Cardiac muscle cell (in vitro differentiated cells and primary cell): Measurements from ENCODE around the gene ZNF587B. TPM values are rescaled to one million over a fixed set of nuclear protein-coding genes. Genes with fewer than 3 reads are reported as not detected.
A peak's percentile ranks its signal among the peaks of the same experiment; 100 is the strongest.
"Not testable (repeated sequence)": the region's sequence is repeated elsewhere in the genome, so short reads cannot be mapped to it uniquely, and the experiment has no call there.

ENCODE experiments used
- DNase-seq, 2 donors: peaks; one replicate each; pipeline versions ENCODE4 v3.0.0 to v3.0.0-alpha.2; 2010 to 2017; ENCODE audit warnings: low read depth in 1 of 2, low spot score in 1 of 2
- H3K27ac ChIP-seq: fragments of 200-600 bp; sonication (generic); 2 replicates; pipeline ENCODE4 v1.5.1; 2016
- H3K27me3 ChIP-seq: fragments of 200-600 bp; sonication (generic); 2 replicates; pipeline ENCODE4 v1.6.0; 2016; ENCODE audit warnings: control low read depth
- H3K36me3 ChIP-seq: fragments of 200-600 bp; sonication (generic); 2 replicates; pipeline ENCODE4 v1.5.1; 2016; ENCODE audit warnings: control low read depth
- H3K4me1 ChIP-seq: fragments of 200-600 bp; sonication (generic); 2 replicates; pipeline ENCODE4 v1.8.1; 2017; ENCODE audit warnings: low read depth, mild to moderate bottlenecking, mixed run types
- H3K4me3 ChIP-seq: fragments of 200-600 bp; sonication (generic); 2 replicates; pipeline ENCODE4 v1.5.1; 2016; ENCODE audit warnings: mild to moderate bottlenecking
- H3K9me3 ChIP-seq: fragments of 200-600 bp; sonication (generic); 2 replicates; pipeline ENCODE4 v1.5.1; 2017; ENCODE audit warnings: low read depth, mild to moderate bottlenecking, control low read depth
- polyA plus RNA-seq: library from polyadenylated mRNA; unstranded; fragments of >200 nt; fragmentation: Nextera tagmentation; extraction: Ambion mirVana; gene quantifications from 2 replicates; pipeline ENCODE4 v1.2.1, GENCODE V29; 2016
- total RNA-seq: library from RNA; depleted of rRNA; stranded (reverse); fragments of >200 nt; gene quantifications from 2 replicates; pipeline ENCODE4 v1.2.3, GENCODE V29; 2016
- TF ChIP-seq, protein P1 (sequence below): IDR thresholded peaks from 2 replicates; pipeline ENCODE4 v1.5.1; 2012; ENCODE audit warnings: low read depth, mild to moderate bottlenecking, low read length

Gene ZNF587B
- total and polyA plus RNA-seq, 2 experiments from 2014 or later: 2.8 to 12.9 TPM

- H3K9me3 ChIP-seq: no peaks in the 10 kb centered on the region
- no peaks in the 10 kb centered on the region for H3K27me3 ChIP-seq
- H3K27ac ChIP-seq: peak overlapping the region; percentile 64
- no peaks in the 10 kb centered on the region for H3K36me3 ChIP-seq
- TF ChIP-seq, protein P1, sequence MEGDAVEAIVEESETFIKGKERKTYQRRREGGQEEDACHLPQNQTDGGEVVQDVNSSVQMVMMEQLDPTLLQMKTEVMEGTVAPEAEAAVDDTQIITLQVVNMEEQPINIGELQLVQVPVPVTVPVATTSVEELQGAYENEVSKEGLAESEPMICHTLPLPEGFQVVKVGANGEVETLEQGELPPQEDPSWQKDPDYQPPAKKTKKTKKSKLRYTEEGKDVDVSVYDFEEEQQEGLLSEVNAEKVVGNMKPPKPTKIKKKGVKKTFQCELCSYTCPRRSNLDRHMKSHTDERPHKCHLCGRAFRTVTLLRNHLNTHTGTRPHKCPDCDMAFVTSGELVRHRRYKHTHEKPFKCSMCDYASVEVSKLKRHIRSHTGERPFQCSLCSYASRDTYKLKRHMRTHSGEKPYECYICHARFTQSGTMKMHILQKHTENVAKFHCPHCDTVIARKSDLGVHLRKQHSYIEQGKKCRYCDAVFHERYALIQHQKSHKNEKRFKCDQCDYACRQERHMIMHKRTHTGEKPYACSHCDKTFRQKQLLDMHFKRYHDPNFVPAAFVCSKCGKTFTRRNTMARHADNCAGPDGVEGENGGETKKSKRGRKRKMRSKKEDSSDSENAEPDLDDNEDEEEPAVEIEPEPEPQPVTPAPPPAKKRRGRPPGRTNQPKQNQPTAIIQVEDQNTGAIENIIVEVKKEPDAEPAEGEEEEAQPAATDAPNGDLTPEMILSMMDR: no peak
- H3K4me1 ChIP-seq: no peaks in the 10 kb centered on the region
- DNase-seq: peak in 1 of 2 donors; percentile 42
- H3K4me3 ChIP-seq: peak overlapping the region; percentile 41
Measured at GRCh38 chr19:57850553-57851017, 20.5 kb downstream of the ZNF587B start.

DNA sequence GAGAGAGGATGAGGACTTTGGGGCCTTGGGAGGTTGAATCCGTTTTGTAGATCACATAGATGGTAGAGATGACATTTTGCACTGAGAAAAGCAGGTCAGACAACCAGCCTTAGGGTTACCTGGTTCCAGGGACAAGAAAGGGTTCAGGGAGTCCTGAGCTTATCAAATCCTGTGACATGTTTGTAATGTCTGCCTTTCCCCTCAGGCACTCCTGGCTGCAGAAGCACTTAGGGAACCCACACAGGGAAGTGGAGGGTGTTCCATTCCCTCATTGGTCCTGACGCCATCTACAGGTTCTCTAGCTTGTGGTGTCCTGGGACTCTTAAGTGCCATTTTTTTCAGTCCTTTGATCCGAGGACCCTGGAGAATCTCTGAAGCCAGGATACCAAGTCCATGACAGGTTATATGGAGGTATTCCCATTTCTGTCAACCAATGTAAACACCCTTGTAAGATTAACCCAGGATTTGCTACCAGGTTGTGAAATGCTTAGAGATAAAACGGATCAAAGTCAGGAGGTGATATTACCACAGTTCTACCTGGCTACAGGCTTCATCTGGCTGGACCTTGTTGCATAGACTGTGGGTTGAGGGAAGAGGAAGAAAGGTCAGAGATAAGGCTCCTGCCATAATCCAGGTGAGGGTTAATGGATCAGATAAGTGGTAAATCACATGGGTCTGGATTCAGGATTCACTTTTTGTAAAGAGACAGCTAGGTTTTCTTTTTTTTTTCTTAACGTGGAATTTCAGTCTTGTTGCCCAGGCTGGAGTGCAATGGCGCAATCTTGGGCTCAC, 21.9 kb downstream of the ZNF587B start:
- not testable (repeated sequence) for H3K4me1 ChIP-seq, H3K36me3 ChIP-seq, DNase-seq, H3K4me3 ChIP-seq, H3K27ac ChIP-seq, H3K9me3 ChIP-seq, H3K27me3 ChIP-seq

- not testable (repeated sequence) for H3K4me3 ChIP-seq, DNase-seq, H3K4me1 ChIP-seq, H3K27me3 ChIP-seq, H3K27ac ChIP-seq, H3K9me3 ChIP-seq
- peaks cover 12% of the 10 kb centered on the region for H3K36me3 ChIP-seq
Measured at GRCh38 chr19:57854117-57854516, 24.0 kb downstream of the ZNF587B start.

DNA sequence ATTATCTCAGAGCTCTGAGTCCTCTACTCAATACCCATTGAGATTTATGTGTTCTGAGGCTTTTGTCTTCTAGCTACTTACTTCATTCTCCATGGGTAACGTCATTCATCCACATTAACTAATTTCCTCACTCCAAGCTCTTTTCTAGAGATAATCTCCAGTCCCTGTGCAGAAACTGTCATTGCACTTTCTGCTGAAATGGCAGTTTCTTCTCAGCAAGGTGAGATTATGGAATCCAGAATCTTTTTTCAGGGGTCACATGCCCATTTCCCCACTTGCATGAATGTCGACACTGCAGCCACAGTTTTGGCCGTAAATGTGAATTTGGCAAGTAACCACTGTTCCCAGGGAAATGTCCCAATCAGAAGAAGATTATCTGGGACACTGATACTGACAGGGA, 32.3 kb downstream of the ZNF587B start:
- Histone ChIP-seq H3K36me3 (peaks cover 42% of the 10 kb centered on the region), H3K27ac (peak overlapping the region; percentile 8)
- DNase-seq, H3K27me3 ChIP-seq, H3K4me1 ChIP-seq, H3K9me3 ChIP-seq, H3K4me3 ChIP-seq: not testable (repeated sequence)

DNA sequence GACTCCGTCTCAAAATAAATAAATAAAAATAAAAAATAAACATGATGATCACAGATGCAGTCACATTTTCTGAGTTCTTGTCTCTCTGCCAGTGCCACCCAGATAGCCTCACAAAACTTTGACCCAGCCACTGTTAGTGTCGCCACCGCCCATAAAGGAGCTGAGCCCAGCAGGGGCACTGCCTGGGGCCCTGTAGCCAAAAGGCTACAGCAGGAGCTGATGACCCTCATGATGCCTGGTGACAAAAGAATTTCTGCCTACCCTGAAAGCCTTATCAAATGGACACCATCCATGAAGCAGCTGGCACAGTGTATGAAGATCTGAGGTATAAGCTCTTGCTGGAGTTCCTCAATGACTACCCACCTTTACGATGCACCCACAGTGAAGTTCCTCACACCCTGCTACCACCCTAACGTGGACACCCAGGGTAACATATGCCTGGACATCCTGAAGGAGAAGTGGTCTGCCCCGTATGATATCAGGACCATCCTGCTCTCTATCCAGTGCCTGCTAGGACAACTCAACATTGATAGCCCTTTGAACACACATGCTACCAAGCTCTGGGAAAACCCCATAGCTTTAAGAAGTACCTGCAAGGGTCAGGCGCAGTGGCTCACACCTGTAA, 37.9 kb downstream of the ZNF587B start:
- peak overlapping the region; percentile 48 for H3K27ac ChIP-seq
- H3K4me3 ChIP-seq: no peak overlapping the region
- H3K9me3 ChIP-seq: no peaks in the 10 kb centered on the region
- TF ChIP-seq, protein P1: no peak
- H3K36me3 ChIP-seq: peaks cover 22% of the 10 kb centered on the region
- H3K27me3 ChIP-seq: no peaks in the 10 kb centered on the region
- H3K4me1 ChIP-seq: no peaks in the 10 kb centered on the region
- no peak for DNase-seq

- not testable (repeated sequence) for H3K4me3 ChIP-seq, H3K9me3 ChIP-seq, H3K4me1 ChIP-seq, H3K27me3 ChIP-seq, DNase-seq, H3K27ac ChIP-seq
- H3K36me3 ChIP-seq: peaks cover 21% of the 10 kb centered on the region
Measured at GRCh38 chr19:57869655-57870054, 39.6 kb downstream of the ZNF587B start.

- Histone ChIP-seq H3K4me3 (no peak overlapping the region), H3K36me3 (peaks cover 19% of the 10 kb centered on the region), H3K9me3 (no peaks in the 10 kb centered on the region), H3K27ac (no peak overlapping the region), H3K27me3 (no peaks in the 10 kb centered on the region), H3K4me1 (no peaks in the 10 kb centered on the region)
- DNase-seq: no peak
- TF ChIP-seq, protein P1: no peak
Measured at GRCh38 chr19:57870225-57870624, 40.1 kb downstream of the ZNF587B start.
